GM21723 (cell line): ENCODE measurements around the gene IL20RA.
"Not testable (repeated sequence)": the region's sequence is repeated elsewhere in the genome, so short reads cannot be mapped to it uniquely, and the experiment has no call there.

Experiments used
- ATAC-seq: cut with Tn5 transposase; IDR thresholded peaks from one replicate; pipeline ENCODE4 v1.9.1; 2021; ENCODE audit warnings: mild to moderate bottlenecking, moderate library complexity; ENCODE audit not compliant: unreplicated experiment

Gene IL20RA, protein sequence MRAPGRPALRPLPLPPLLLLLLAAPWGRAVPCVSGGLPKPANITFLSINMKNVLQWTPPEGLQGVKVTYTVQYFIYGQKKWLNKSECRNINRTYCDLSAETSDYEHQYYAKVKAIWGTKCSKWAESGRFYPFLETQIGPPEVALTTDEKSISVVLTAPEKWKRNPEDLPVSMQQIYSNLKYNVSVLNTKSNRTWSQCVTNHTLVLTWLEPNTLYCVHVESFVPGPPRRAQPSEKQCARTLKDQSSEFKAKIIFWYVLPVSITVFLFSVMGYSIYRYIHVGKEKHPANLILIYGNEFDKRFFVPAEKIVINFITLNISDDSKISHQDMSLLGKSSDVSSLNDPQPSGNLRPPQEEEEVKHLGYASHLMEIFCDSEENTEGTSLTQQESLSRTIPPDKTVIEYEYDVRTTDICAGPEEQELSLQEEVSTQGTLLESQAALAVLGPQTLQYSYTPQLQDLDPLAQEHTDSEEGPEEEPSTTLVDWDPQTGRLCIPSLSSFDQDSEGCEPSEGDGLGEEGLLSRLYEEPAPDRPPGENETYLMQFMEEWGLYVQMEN

DNA sequence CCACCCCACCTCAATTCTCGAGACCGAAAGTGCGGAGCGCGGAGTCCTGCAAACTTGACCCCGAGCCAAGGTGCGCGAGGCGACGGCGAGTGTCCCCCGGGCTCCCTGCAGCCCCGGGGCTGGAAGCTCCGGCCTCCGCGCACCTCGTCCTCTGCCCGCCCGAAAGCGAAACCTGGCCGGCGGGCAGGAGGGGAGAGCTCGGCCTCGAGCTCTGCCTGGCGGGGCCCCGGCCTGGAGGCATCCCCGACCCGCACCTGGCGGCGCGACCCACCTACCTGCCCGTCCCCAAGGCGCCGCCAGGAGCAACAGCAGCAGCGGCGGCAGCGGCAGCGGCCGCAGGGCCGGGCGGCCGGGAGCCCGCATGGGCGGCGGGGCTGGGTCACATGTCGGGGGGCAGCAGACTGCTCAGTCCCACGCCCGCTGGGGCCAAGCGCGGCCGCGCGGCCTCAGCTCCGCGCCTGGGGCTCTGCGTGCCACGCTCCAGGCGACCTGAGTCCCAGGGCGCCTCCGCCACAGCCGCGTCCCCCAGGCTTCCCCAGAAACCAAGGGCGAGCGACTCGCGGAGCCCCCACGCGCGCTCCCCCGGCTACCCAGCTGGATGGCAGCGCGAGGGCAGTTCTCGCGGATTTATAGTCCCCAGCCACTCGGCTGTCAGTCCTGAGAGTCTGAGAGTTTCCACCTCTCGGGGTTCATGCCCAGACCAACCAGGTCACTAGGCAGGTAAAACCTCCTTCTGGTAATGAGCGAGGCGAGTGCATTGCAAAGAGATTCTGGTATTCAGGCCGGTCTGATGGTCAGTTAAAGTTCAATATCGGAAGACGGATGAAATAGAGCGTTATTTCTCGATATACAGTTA lies at the start of gene IL20RA:
TSS of gene IL20RA (minus strand) at position 600 of the 856 bp plus-strand sequence. CDS start at position 363, 237 bp downstream.
- ATAC-seq, result no peak

- ATAC-seq, result no peak
Observed at GRCh38 chr6:137093183-137094069, 48.7 kb upstream of the IL20RA start.

GRCh38 chr6:137092018-137092417 lies 47.3 kb upstream of the IL20RA start:
- no peak for ATAC-seq

DNA sequence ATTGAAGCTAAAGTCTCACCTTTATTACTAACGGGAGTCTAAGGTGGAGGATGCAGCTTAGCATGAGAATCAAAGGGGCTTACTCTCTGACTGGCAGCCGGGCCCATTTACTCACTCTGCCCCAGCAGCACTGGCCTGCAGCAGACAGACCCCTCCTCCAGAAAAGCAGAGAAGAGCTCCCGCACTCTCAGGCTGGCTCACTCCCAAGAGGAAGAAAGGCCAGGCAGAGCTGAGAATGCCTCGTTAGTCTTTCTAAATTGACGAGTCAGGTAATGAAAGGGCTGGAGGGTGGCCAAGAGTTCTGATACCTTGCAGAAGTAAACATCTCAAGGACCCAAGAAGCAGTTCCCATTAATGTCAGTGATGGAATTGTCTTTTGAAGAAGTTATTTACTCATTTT lies 44.5 kb upstream of the IL20RA start:
- no peak for ATAC-seq

GRCh38 chr6:137087902-137088301 lies 43.1 kb upstream of the IL20RA start:
- no peak for ATAC-seq

- ATAC-seq, result no peak
Observed at GRCh38 chr6:137086031-137086430, 41.3 kb upstream of the IL20RA start.

DNA sequence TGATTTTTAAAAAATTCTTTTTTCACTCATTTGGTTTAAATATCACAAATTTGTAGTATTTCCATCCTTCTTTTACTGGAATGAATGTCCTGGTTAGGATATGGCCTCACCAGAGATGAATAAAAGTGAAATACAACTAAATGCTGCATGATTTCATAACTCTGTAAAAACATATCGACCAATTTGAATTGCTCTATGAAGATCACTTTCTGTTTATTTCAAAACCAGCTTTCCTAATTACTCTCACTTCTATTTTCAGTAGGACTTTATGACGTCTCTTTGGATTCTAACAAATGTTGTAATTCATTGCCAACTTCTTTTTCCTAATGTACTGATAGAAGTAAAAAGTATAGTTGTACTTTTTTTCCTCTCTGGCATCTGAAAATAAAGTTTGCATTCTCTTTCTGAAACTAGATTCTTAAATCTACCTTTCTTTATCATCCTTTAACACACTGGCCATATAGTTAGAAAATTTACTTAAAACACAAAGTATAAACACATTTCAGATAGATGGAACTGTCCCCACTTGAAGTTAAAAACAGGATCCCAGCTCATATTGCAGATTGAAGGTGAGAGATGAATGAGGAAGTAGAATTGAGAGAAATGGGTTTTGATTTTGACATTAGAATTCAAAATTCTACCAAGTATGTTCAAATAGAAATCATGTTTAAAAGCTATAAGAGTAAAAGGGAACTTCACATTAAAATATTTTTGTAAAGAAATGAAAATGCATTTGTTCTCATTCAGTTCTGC lies 40.3 kb upstream of the IL20RA start:
- no peak for ATAC-seq

DNA sequence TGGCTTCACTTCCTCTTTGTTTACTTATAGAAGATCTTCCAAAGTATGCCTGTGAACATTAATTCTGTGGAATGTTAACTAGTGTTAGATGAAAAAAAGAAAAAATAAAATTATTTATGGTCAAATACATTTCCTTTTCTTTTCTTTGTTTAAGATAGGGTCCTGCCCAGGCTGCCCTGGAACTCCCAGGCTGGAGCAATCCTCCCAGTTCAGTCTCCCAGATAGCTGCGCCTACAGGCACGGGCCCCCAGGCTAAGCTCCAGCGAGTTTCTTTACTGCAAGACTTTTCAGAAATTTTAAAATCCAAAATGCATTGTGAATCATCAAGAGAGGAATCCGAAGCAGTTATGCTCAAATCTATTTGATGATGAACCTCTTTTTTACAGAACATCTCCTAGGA lies 39.3 kb upstream of the IL20RA start:
- ATAC-seq, result no peak

DNA sequence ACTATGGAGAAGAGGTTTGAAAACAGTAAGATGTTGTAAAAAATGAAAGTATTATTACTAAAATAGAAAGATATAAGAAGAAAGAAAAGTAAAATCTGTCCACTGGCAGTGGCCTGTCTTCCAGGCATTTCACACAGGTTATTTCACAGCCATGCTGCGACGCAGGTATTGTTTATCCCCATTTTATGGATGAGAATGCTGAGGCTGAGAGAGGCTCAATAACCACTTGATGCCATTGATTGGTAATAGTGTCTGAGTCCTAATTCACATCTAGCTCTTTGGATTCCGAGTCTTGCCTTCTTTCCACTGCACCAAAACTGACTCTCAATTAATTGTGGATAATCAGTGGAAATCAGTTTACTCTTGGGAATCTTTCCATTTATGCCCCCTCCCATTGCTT lies 37.2 kb upstream of the IL20RA start:
- ATAC-seq, result no peak

DNA sequence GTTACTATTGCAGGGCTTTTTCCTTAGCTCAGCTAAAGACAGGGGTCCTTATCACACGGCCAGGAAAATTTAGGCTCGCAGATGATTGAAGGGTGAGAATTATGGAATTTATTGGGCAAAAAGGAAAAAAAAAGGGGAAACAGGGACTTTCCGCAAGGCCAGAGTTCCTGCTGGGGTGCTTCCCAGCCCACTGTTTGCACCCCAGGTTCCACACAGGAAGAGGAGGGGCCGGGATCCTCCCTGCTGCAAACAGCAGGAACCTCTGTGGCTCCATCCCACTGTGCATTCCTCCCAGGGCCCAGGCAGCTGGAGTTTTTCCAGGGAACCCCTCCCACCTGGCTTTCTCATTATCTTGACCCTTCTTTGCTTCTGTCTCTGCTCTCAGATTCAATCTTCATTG lies 35.9 kb upstream of the IL20RA start:
- no peak for ATAC-seq

DNA sequence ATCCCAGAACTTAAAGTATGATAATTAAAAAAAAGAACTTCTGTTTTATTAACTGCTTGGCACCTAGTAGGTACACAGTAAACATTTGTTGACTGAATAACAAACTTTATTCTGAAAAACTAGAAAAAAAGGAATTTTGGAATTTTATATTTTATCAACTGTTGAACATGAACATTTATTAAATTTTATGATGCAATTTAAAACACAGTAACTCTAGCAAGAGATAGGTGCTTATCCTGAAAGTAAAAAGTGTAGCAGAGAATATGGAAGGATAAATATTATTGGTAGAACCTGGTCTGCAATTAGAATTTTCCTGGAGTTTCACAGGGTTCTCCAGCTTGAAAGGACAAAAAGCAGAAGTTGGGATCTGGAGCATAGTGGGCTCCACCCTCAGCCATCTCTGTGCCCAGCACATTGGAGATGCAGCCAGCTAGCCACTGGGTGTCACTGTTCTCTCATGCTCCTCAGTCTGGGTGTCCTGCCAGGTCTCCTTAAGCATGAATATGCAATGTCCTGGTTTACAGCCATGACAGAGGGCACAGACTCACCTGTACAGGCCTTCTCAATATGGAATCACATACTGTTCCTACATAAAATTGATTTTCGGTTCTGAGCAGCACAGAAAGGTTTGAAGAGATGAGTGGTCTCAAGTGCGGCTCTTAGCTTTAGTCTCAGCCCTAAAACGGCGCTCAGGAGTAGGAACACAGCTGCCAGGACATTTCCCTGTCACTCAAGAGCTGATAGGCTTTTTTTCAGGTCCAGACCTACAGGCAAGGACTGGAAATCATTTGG lies 31.7 kb upstream of the IL20RA start:
- ATAC-seq, result peak; percentile 100

GRCh38 chr6:137075790-137076189 lies 31.0 kb upstream of the IL20RA start:
- not testable (repeated sequence) for ATAC-seq

- ATAC-seq, result no peak
Observed at GRCh38 chr6:137070303-137070702, 25.5 kb upstream of the IL20RA start.

GRCh38 chr6:137067399-137067798 lies 22.6 kb upstream of the IL20RA start:
- no peak for ATAC-seq

GRCh38 chr6:137058037-137058436 lies 13.3 kb upstream of the IL20RA start:
- ATAC-seq, result no peak

DNA sequence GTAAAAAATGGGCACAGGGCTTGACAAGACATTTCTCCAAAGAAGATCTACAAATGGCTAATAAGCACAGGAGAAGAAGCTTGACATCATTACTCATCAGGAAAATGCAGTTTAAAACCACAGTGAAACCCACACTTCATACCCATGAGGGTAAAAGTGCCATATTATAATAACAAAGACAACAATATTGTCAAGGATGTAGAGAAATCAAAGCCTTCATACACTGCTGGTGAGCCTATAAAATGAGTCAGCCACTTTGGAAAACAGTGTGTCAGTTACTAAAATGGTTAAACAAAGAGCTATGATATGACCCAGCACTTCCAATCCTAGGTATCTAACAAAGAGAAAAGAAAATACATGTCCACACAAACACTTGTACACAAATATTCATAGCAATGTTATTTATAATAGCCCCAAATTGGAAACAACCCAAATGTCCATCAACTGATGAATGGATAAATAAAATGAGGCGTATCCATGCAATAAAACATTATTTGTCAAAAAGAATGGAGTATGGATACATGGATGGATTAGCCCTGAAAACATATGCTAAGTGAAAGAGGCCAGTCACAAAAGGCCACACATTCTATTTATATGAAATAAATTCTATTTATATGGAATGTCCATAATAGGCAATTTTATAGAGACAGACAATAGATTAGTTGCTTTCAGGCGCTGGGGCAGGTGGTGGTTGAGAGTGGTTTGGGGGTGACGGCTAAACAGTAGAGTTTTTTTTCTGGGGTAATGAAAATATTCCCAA lies 11.5 kb upstream of the IL20RA start:
- ATAC-seq, result no peak

DNA sequence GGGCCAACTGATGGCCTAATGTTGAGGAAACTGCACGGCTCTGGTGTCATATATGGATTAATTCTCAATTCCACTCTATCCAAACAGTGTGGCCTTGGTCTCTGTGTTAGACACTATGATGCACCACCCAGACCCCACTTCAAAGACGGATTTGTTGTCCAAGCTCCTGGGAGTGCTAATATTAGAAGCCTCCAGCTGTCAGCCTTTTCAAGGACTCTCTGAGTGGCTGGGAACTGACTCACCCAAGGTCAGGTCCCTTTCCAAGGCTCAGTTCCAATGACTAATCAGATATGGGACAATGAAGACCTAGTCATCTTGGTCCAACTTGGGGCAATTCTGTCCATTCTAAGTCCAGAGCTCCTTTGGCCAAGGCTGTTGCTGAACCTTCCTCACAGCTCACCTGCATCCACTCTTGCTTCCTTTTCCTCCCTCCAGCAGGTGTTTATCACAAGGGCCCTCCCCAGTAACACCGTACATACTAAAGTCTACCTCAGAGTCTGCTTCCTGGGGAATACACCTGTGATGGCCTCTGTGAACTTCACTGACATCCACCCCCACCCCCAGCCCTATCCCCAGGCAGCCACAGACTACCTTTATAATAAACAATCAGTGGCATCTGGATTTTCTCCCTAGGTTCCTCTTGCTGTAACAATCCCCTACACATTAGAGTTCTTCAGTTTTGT lies 7.2 kb upstream of the IL20RA start:
- no peak for ATAC-seq

- no peak for ATAC-seq
Observed at GRCh38 chr6:137049095-137049494, 4.3 kb upstream of the IL20RA start.
